ENCODE results near the gene FAM181A. TPM values are rescaled to one million over a fixed set of nuclear protein-coding genes. Genes with fewer than 3 reads are reported as not detected.
A peak's percentile ranks its signal among the peaks of the same experiment; 100 is the strongest.

FAM181A gene
- total and polyA plus RNA-seq, 10 of the 15 experiments (the other 5 are each of a cell fraction or from before 2014, with no cell fraction given), result not detected

DNA sequence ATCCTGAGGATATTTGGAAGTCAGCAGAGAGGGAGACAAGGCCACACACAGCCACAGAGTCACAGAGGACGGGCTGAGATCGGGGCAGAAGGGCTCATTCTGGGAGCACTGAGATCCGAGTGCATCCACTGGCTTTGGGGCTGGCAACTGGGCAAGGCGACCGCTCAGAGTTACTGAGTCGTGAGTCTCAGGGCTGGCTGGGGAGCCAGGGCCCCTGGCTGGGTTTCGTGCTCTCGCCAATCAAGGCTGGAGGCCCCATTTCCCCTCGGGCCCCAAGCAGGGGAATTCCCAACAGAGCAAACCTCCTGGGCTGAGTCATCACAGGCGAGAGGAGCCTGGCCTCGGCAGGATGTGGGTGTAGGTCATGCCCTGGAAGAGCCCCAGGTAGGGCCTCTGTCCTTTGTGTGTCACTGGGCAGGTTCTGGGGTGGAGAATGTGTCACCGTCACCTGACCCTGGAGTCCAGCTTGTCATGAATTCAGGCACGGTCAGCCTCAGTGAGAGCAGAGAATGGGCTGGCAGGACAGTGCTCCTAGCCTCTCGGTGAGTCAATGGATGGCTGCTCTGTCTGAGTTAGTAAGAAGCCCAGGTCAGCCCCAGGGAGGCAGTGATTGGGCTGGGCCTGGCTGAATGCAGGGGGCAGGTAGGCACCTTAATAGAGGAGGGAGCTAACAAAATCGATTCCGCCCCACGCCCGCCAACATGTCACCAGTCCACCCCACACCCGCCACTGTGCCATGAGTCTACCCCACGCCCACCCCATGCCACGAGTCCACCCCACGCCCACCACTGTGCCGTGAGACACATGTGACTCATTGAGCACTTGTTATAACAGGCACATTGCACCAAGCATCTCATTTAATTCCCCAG lies 32.3 kb downstream of the FAM181A start:
- H3K9me3 ChIP-seq (replicated peaks; ENCODE audit: control insufficient read depth, insufficient read depth, low read length), result no peaks in the 10 kb centered on the region
- ChIA-PET RAD21 (ENCODE audit: unreplicated experiment) (interaction anchor here (0.6 to 15.3 kb wide), 9 partner anchors 16 to 739 kb away, joined by 3 to 324 read pairs (median 5); partner anchors contain the start of gene ASB2), SMC1A (ENCODE audit: uncharacterized antibody, unreplicated experiment) (interaction anchor here (1.1 to 19.5 kb wide), 6 partner anchors 13 to 41 kb away, joined by 3 to 409 read pairs (median 24); partner anchors contain the start of gene ASB2), POLR2A (interaction anchor here (0.8 to 7.8 kb wide), 12 partner anchors 10 to 52 kb away, joined by 3 to 128 read pairs (median 6); partner anchors contain the start of gene ASB2), CTCF (interaction anchor here (0.9 to 6.6 kb wide), 9 partner anchors 9 to 173 kb away, joined by 3 to 73 read pairs (median 10); partner anchors contain the start of gene ASB2)
- H2AFZ ChIP-seq (ENCODE audit: control insufficient read depth, low read depth, low read length), result no peak overlapping the region; the same call in 1 of the 2 replicates
- H3K27me3 ChIP-seq (replicated peaks in 1 of 2; ENCODE audit: control insufficient read depth in 2 of 2, insufficient read depth in 2 of 2, low read length in 1 of 2), result no peaks in the 10 kb centered on the region
- H3K4me2 ChIP-seq (ENCODE audit: control insufficient read depth, insufficient read depth), result peak overlapping the region; percentile 78
- peak overlapping the region; percentile 90 for H3K27ac ChIP-seq (ENCODE audit: control insufficient read depth, insufficient read depth)
- in situ Hi-C loops (cut with MboI), result loop anchor here (25.0 kb wide), 2 partner anchors 1197 to 1703 kb away; no protein-coding TSS in a partner anchor
- H4K20me1 ChIP-seq (ENCODE audit: control insufficient read depth, insufficient read depth), result no peaks in the 10 kb centered on the region
- BruUV-seq (replicated peaks), result no TSS peak
- intact Hi-C loops (cut with micrococcal nuclease; ENCODE audit: unreplicated experiment), result loop anchor here (1.0 to 5.0 kb wide), 5 partner anchors 8 to 43 kb away; partner anchors contain the start of gene ASB2
- peaks cover 95% of the 10 kb centered on the region for H3K4me1 ChIP-seq (ENCODE audit: control insufficient read depth, insufficient read depth, low read length)
- peak overlapping the region; percentile 64 for H3K9ac ChIP-seq (ENCODE audit: control insufficient read depth, insufficient read depth, low read length)
- ATAC-seq, result peak; percentile 82
- WGBS (ENCODE audit: insufficient coverage, insufficient replicate concordance, low lambda C conversion rate, missing lambda C conversion rate), result 18% methylated on average over 20 of the region's 23 CpGs
- H3K4me3 ChIP-seq, result peak overlapping the region; percentile 11; the same call in 1 of the 2 replicates
- H3K36me3 ChIP-seq (ENCODE audit: control insufficient read depth in 2 of 2, insufficient read depth in 2 of 2, low read length in 1 of 2), result no peaks in the 10 kb centered on the region
- DNase-seq (ENCODE audit: low read depth, low spot score), result peak; percentile 90
- H3K79me2 ChIP-seq (ENCODE audit: control insufficient read depth, insufficient read depth, low read length), result no peaks in the 10 kb centered on the region; the same call in 1 of the 2 replicates
- FAIRE-seq, result peak; percentile 89
- TF ChIP-seq SMAD5 (IDR thresholded peaks at IDR 0.05; ENCODE audit: low read depth) (peak; percentile 93), ZBED1 (IDR thresholded peaks at IDR 0.05; ENCODE audit: borderline replicate concordance) (peak; percentile 97; the same call in 1 of the 2 replicates), FOXM1 (IDR thresholded peaks at IDR 0.05; ENCODE audit: low read depth, low read length) (no peak), NR2C1 (IDR thresholded peaks at IDR 0.05) (peak; percentile 83), NFYA (IDR thresholded peaks at IDR 0.05; ENCODE audit: borderline replicate concordance, low read depth, low read length) (no peak), PAX8 (IDR thresholded peaks at IDR 0.05) (no peak), NFIC (IDR thresholded peaks at IDR 0.05; ENCODE audit: low read depth, low read length) (no peak), ELK1 (IDR thresholded peaks at IDR 0.05; ENCODE audit: low read depth, low read length) (peak; percentile 48; the same call in 1 of the 2 replicates), CTCF (IDR thresholded peaks at IDR 0.05 in 2 of 3, conservative IDR thresholded peaks at IDR 0.05 in 1 of 3; ENCODE audit: control insufficient read depth in 2 of 3, extremely low read depth in 1 of 3, insufficient read depth in 1 of 3, low read depth in 3 of 3, low read length in 3 of 3) (no peak), NBN (IDR thresholded peaks at IDR 0.05) (peak; percentile 95; the same call in 1 of the 2 replicates), YBX1 (IDR thresholded peaks at IDR 0.05) (no peak)
- TF ChIP-seq, protein P1, sequence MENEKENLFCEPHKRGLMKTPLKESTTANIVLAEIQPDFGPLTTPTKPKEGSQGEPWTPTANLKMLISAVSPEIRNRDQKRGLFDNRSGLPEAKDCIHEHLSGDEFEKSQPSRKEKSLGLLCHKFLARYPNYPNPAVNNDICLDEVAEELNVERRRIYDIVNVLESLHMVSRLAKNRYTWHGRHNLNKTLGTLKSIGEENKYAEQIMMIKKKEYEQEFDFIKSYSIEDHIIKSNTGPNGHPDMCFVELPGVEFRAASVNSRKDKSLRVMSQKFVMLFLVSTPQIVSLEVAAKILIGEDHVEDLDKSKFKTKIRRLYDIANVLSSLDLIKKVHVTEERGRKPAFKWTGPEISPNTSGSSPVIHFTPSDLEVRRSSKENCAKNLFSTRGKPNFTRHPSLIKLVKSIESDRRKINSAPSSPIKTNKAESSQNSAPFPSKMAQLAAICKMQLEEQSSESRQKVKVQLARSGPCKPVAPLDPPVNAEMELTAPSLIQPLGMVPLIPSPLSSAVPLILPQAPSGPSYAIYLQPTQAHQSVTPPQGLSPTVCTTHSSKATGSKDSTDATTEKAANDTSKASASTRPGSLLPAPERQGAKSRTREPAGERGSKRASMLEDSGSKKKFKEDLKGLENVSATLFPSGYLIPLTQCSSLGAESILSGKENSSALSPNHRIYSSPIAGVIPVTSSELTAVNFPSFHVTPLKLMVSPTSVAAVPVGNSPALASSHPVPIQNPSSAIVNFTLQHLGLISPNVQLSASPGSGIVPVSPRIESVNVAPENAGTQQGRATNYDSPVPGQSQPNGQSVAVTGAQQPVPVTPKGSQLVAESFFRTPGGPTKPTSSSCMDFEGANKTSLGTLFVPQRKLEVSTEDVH (IDR thresholded peaks at IDR 0.05; ENCODE audit: low read depth, partially characterized antibody), result no peak
- TF ChIP-seq, protein P2, sequence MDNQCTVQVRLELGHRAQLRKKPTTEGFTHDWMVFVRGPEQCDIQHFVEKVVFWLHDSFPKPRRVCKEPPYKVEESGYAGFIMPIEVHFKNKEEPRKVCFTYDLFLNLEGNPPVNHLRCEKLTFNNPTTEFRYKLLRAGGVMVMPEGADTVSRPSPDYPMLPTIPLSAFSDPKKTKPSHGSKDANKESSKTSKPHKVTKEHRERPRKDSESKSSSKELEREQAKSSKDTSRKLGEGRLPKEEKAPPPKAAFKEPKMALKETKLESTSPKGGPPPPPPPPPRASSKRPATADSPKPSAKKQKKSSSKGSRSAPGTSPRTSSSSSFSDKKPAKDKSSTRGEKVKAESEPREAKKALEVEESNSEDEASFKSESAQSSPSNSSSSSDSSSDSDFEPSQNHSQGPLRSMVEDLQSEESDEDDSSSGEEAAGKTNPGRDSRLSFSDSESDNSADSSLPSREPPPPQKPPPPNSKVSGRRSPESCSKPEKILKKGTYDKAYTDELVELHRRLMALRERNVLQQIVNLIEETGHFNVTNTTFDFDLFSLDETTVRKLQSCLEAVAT (IDR thresholded peaks at IDR 0.05), result peak; percentile 86
